GM23248 (cell line): Measurements from ENCODE around the gene TMEM132C. TPM values are rescaled to one million over a fixed set of nuclear protein-coding genes. Genes with fewer than 3 reads are reported as not detected.

Experiments
- DNase-seq: peaks from one replicate; pipeline ENCODE4 v3.0.0-alpha.2; 2015
- H2AFZ ChIP-seq: fragments of 200-600 bp; sonication (generic); 2 replicates; pipeline ENCODE4 v1.6.1; 2016; ENCODE audit warnings: antibody characterized with exemption
- H3F3A ChIP-seq: fragments of 200-600 bp; sonication (generic); 2 replicates; pipeline ENCODE4 v1.6.1; 2016; ENCODE audit warnings: mild to moderate bottlenecking, antibody characterized with exemption, mixed run types; ENCODE audit not compliant: insufficient read depth
- H3K27ac ChIP-seq: fragments of 200-600 bp; sonication (generic); 2 replicates; pipeline ENCODE4 v1.5.1; 2016; ENCODE audit warnings: mild to moderate bottlenecking
- H3K27me3 ChIP-seq: fragments of 200-600 bp; sonication (generic); replicated peaks from 2 replicates; pipeline ENCODE4 v1.6.1; 2016; ENCODE audit warnings: mild to moderate bottlenecking; ENCODE audit not compliant: insufficient read depth
- H3K36me3 ChIP-seq: fragments of 200-600 bp; sonication (generic); 2 replicates; pipeline ENCODE4 v1.6.1; 2016; ENCODE audit warnings: low read depth, mild to moderate bottlenecking
- H3K4me1 ChIP-seq: fragments of 200-600 bp; sonication (generic); 2 replicates; pipeline ENCODE4 v1.6.1; 2016; ENCODE audit warnings: mild to moderate bottlenecking; ENCODE audit not compliant: insufficient read depth
- H3K4me2 ChIP-seq: fragments of 200-600 bp; sonication (generic); one replicate; pipeline ENCODE4 v1.6.1; 2016; ENCODE audit warnings: mild to moderate bottlenecking; ENCODE audit not compliant: unreplicated experiment
- H3K4me3 ChIP-seq: fragments of 200-600 bp; sonication (generic); 2 replicates; pipeline ENCODE4 v1.5.1; 2016; ENCODE audit warnings: mild to moderate bottlenecking
- H3K79me2 ChIP-seq: fragments of 200-600 bp; sonication (generic); 2 replicates; pipeline ENCODE4 v1.6.1; 2016; ENCODE audit warnings: mild to moderate bottlenecking; ENCODE audit not compliant: insufficient read depth
- H3K9ac ChIP-seq: fragments of 200-600 bp; sonication (generic); 2 replicates; pipeline ENCODE4 v1.6.1; 2016; ENCODE audit warnings: mild to moderate bottlenecking
- H3K9me2 ChIP-seq: fragments of 200-600 bp; sonication (generic); 2 replicates; pipeline ENCODE4 v1.6.1; 2016; ENCODE audit warnings: mixed run types, mild to moderate bottlenecking, moderate library complexity; ENCODE audit not compliant: insufficient read depth
- H3K9me3 ChIP-seq: fragments of 200-600 bp; sonication (generic); one replicate; pipeline ENCODE4 v1.6.1; 2017; ENCODE audit warnings: low read depth
- H4K20me1 ChIP-seq: fragments of 200-600 bp; sonication (generic); 2 replicates; pipeline ENCODE4 v1.6.0; 2016; ENCODE audit not compliant: insufficient read depth
- EZH2 ChIP-seq: fragments of 200-600 bp; sonication (generic); IDR thresholded peaks from 2 replicates; pipeline ENCODE4 v1.6.1; 2018; ENCODE audit warnings: antibody characterized with exemption, mild to moderate bottlenecking; ENCODE audit not compliant: insufficient read depth, poor library complexity, severe bottlenecking
- EZH2phosphoT487 ChIP-seq: fragments of 200-600 bp; sonication (generic); IDR thresholded peaks from 2 replicates; pipeline ENCODE4 v1.6.1; 2018; ENCODE audit warnings: antibody characterized with exemption, moderate library complexity, mild to moderate bottlenecking, low read depth; ENCODE audit not compliant: insufficient read depth
- WGBS, 2 experiments: methylation state at CpG; one replicate each; pipeline ENCODE4 v1.1.6; 2015 to 2017; ENCODE audit warnings: low lambda C conversion rate in 2 of 2, low coverage in 1 of 2; ENCODE audit errors: missing lambda C conversion rate in 2 of 2; 5-methylcytosine and 5-hydroxymethylcytosine counted together
- in situ Hi-C: fragments of 300-500 bp; cut with MboI; formaldehyde crosslinking; loops from 2 replicates; pipeline ENCODE4 v1.15.0; 2020
- polyA plus RNA-seq: library from polyadenylated mRNA; unstranded; fragments of >200 nt; fragmentation: Nextera tagmentation; extraction: Ambion mirVana; gene quantifications from 2 replicates; pipeline ENCODE4 v1.2.1, GENCODE V29; 2016
- total RNA-seq: library from RNA; depleted of rRNA; stranded (reverse); fragments of >200 nt; shearing (Covaris generic); gene quantifications from 2 replicates; pipeline ENCODE4 v1.2.3, GENCODE V29; 2014

Gene TMEM132C
- total and polyA plus RNA-seq, 2 experiments from 2014 or later, result not detected

DNA sequence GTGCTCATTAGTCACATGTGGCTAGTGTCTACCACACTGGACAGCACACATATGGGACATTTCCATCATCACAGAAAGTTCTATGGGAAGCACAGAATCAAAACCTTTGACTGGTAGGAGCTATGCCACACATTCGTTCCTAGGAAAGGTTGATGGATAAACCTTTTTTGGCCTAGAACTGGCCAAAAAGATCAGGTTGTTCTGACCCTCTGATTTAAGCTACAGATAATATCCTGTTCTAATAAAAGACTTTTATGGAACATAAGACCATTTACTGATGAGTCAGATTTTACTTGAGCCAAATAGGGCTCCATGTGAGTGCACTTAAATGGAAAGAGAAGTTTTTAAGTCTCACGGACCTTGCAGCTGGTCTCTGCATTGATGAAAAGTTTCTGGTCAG is 413.6 kb downstream of the TMEM132C start:
- no peak for TF ChIP-seq EZH2phosphoT487
- no peak for TF ChIP-seq EZH2
- in situ Hi-C loops, result no loop called here
- H3K4me3 ChIP-seq, result no peak overlapping the region
- H3K36me3 ChIP-seq, result no peaks in the 10 kb centered on the region
- H2AFZ ChIP-seq, result no peak overlapping the region
- no peak overlapping the region for H3K9ac ChIP-seq
- H3K4me1 ChIP-seq, result no peaks in the 10 kb centered on the region
- no peaks in the 10 kb centered on the region for H3K9me2 ChIP-seq
- no peaks in the 10 kb centered on the region for H3K9me3 ChIP-seq
- 3 to 7% methylated on average over 2 of the region's 2 CpGs for WGBS, 2 experiments
- H3K27ac ChIP-seq, result no peak overlapping the region
- no peaks in the 10 kb centered on the region for H3F3A ChIP-seq
- no peak overlapping the region for H3K4me2 ChIP-seq
- no peaks in the 10 kb centered on the region for H3K27me3 ChIP-seq
- DNase-seq, result no peak
- H4K20me1 ChIP-seq, result no peaks in the 10 kb centered on the region
- H3K79me2 ChIP-seq, result no peaks in the 10 kb centered on the region

DNA sequence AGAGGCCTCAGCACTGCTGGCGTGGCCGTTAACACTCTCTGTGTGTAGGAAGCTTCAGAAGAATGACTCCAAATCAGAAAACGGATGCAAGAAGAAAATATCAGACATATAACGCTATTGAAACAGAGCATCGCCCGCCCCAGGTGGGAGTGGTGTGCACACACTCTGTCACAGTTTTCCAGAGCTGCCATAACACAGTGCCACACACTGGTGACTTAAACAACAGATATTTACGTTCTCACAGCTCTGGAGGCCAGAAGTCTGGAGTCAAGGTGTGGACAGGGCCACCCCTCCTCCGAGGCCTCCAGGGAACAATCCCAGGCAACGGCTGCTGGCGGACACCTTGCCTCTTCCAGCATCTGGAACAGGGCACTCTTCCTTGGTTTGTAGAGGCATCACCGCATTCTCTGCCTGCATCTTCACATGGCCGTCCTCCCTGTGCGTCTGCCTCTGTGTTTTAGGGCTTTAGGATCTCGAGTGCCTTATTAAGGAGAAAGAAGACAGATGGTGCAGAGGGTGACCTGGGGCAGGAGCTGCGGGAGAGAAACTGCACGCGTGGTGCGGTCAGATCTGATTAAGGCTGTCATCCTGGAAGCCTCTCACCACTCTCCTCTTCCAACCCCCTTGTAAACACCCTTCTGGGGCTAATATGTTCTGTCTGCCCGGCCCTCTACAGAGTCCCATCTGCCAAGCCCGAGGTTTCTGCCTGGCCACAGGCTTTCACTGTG is 415.7 kb downstream of the TMEM132C start:
- Histone ChIP-seq H4K20me1 (no peaks in the 10 kb centered on the region), H2AFZ (no peak overlapping the region), H3K9ac (no peak overlapping the region), H3K4me2 (no peak overlapping the region), H3F3A (no peaks in the 10 kb centered on the region), H3K9me3 (no peaks in the 10 kb centered on the region), H3K27me3 (no peaks in the 10 kb centered on the region), H3K27ac (no peak overlapping the region), H3K36me3 (no peaks in the 10 kb centered on the region), H3K79me2 (no peaks in the 10 kb centered on the region), H3K4me1 (no peaks in the 10 kb centered on the region), H3K4me3 (no peak overlapping the region), H3K9me2 (no peaks in the 10 kb centered on the region)
- DNase-seq, result no peak
- no peak for TF ChIP-seq EZH2
- no peak for TF ChIP-seq EZH2phosphoT487
- WGBS, 2 experiments, result 49 to 52% methylated on average over 20 of the region's 20 CpGs
- in situ Hi-C loops, result no loop called here

- no peak overlapping the region for H3K4me2 ChIP-seq
- TF ChIP-seq EZH2 (no peak), EZH2phosphoT487 (no peak)
- H3K79me2 ChIP-seq, result no peaks in the 10 kb centered on the region
- no peaks in the 10 kb centered on the region for H4K20me1 ChIP-seq
- H2AFZ ChIP-seq, result no peak overlapping the region
- no peaks in the 10 kb centered on the region for H3K36me3 ChIP-seq
- 4 to 11% methylated on average over 9 of the region's 9 CpGs for WGBS, 2 experiments
- no peak overlapping the region for H3K4me3 ChIP-seq
- H3K27me3 ChIP-seq, result no peaks in the 10 kb centered on the region
- H3K27ac ChIP-seq, result no peak overlapping the region
- in situ Hi-C loops, result no loop called here
- no peaks in the 10 kb centered on the region for H3F3A ChIP-seq
- DNase-seq, result no peak
- no peaks in the 10 kb centered on the region for H3K4me1 ChIP-seq
- H3K9ac ChIP-seq, result no peak overlapping the region
- no peaks in the 10 kb centered on the region for H3K9me3 ChIP-seq
- H3K9me2 ChIP-seq, result no peaks in the 10 kb centered on the region
Observed at GRCh38 chr12:128684352-128684751, 417.4 kb downstream of the TMEM132C start.

DNA sequence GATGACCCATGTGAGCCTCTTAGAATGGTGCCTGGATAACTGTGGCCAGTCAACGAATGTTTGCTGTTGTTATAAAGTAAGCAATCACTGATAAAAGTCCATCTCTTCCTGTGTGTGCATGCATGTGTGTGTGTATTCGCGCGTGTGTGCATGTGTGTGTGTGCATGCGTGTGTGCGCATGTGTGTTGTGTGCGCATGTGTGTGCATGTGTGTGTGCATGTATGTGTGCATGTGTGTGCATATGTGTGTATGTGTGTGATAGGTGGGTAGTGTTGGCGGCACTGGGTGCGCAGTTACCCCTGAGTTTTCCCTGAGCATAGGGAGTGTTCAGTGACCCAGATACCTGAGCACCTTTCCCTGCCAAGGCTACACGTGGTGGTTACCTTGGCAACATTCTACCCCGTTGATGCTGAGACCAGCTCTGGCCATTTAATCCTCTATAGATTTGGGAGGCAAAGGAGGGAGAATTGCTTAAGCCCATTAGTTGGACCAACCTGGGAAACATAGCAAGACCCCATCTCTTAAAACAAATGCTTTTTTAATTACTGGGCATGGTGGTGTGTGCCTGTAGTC is 419.0 kb downstream of the TMEM132C start:
- no peak overlapping the region for H2AFZ ChIP-seq
- no peak overlapping the region for H3K9ac ChIP-seq
- H3K36me3 ChIP-seq, result no peaks in the 10 kb centered on the region
- no peaks in the 10 kb centered on the region for H3K9me3 ChIP-seq
- H3K27ac ChIP-seq, result no peak overlapping the region
- no peaks in the 10 kb centered on the region for H3K79me2 ChIP-seq
- TF ChIP-seq EZH2 (no peak), EZH2phosphoT487 (no peak)
- H3K4me2 ChIP-seq, result no peak overlapping the region
- WGBS, 2 experiments, result 50 to 60% methylated on average over 11 of the region's 11 CpGs
- no peaks in the 10 kb centered on the region for H3F3A ChIP-seq
- no peaks in the 10 kb centered on the region for H3K27me3 ChIP-seq
- no peaks in the 10 kb centered on the region for H4K20me1 ChIP-seq
- no peak for DNase-seq
- H3K4me3 ChIP-seq, result no peak overlapping the region
- H3K4me1 ChIP-seq, result no peaks in the 10 kb centered on the region
- no peaks in the 10 kb centered on the region for H3K9me2 ChIP-seq
- in situ Hi-C loops, result no loop called here
